Small intestine (tissue), 7 donors: ENCODE data around the gene FAM117A. TPM values are rescaled to one million over a fixed set of nuclear protein-coding genes. Genes with fewer than 3 reads are reported as not detected.

ENCODE experiments used
- DNase-seq, 2 donors: peaks; one replicate each; pipeline versions ENCODE4 v3.0.0 to v3.0.0-alpha.2; 2013
- FAIRE-seq: peaks from 2 replicates; lab custom pipeline; 2012; peaks lifted over from hg19 to GRCh38; lab: Jason Lieb, UNC
- H3K27ac ChIP-seq, 3 donors: one replicate each; pipeline ENCODE4 v1.5.1; 2013; ENCODE audit warnings: low read length in 2 of 3, mild to moderate bottlenecking in 2 of 3, control low read depth in 1 of 3, inconsistent platforms in 1 of 3, low read depth in 1 of 3, moderate library complexity in 1 of 3
- H3K27me3 ChIP-seq, 3 donors: one replicate each; pipeline ENCODE4 v1.6.1; 2013; ENCODE audit warnings: low read length in 3 of 3, inconsistent platforms in 1 of 3; ENCODE audit not compliant: control insufficient read depth in 3 of 3, insufficient read depth in 3 of 3
- H3K36me3 ChIP-seq, 3 donors: one replicate each; pipeline ENCODE4 v1.6.1; 2013; ENCODE audit warnings: low read length in 3 of 3, inconsistent platforms in 1 of 3, low read depth in 1 of 3, mild to moderate bottlenecking in 1 of 3, moderate library complexity in 1 of 3; ENCODE audit not compliant: control insufficient read depth in 3 of 3, insufficient read depth in 2 of 3
- H3K4me1 ChIP-seq, 3 donors: one replicate each; pipeline ENCODE4 v1.6.1; 2013; ENCODE audit warnings: low read length in 2 of 3, inconsistent platforms in 1 of 3, low read depth in 1 of 3, mild to moderate bottlenecking in 1 of 3, moderate library complexity in 1 of 3; ENCODE audit not compliant: control insufficient read depth in 3 of 3, insufficient read depth in 2 of 3
- H3K4me3 ChIP-seq, 3 donors: one replicate each; pipeline ENCODE4 v1.5.1; 2013; ENCODE audit warnings: low read length in 3 of 3, control low read depth in 1 of 3, inconsistent platforms in 1 of 3, low read depth in 1 of 3, mild to moderate bottlenecking in 1 of 3, moderate library complexity in 1 of 3
- H3K9me3 ChIP-seq, 2 donors: one replicate each; pipeline ENCODE4 v1.6.1; 2013; ENCODE audit warnings: low read depth in 1 of 2, low read length in 1 of 2; ENCODE audit not compliant: control insufficient read depth in 2 of 2, insufficient read depth in 1 of 2
- WGBS, 3 donors: extraction: QIAGEN DNeasy Blood & Tissue Kit; methylation state at CpG; one replicate each; pipeline ENCODE4 v1.1.7; 2013; 5-methylcytosine and 5-hydroxymethylcytosine counted together
- polyA plus RNA-seq, 4 donors: library from polyadenylated mRNA; stranded (reverse) in 3 of 4; unstranded in 1 of 4; fragments of 200-250 nt in 3 of 4; fragments of 120-200 nt in 1 of 4; gene quantifications; one replicate each; pipeline versions ENCODE4 v1.2.1 to v1.2.3, GENCODE V29; 2013
- donor health status: healthy with polysubstance abuse.
- donor health status: control.
- donor health status: control.
- donor health status: Bipolar disorder and iron deficiency.
- donor health status: healthy.

The FAM117A gene
- polyA plus RNA-seq, 4 donors: 2.9 to 9.4 (median 7.2) TPM

GRCh38 chr17:49788478-49789242 lies 24.7 kb upstream of the FAM117A start, which contains the start of gene KAT7:
KAT7 (plus strand) TSS chr17:49788681; CDS start chr17:49788835, 154 bp downstream.
- 0% methylated on average over 57 to 59 of the region's 59 CpGs for WGBS, 3 donors
- Histone ChIP-seq H3K36me3 (peaks cover 0 to 12% (median 11%) of the 10 kb centered on the region in 3 donors), H3K4me3 (peak within 1 kb of the TSS; percentile 92 to 100 (median 94)), H3K27me3 (no peaks in the 10 kb centered on the region), H3K4me1 (peaks cover 0 to 18% (median 12%) of the 10 kb centered on the region in 3 donors), H3K27ac (peak within 1 kb of the TSS; percentile 96 to 100 (median 100)), H3K9me3 (no peaks in the 10 kb centered on the region)
- FAIRE-seq: peak; percentile 44
- peak; percentile 99 to 100 for DNase-seq

GRCh38 chr17:49787884-49788477 lies 24.1 kb upstream of the FAM117A start:
- Histone ChIP-seq H3K27me3 (no peaks in the 10 kb centered on the region), H3K36me3 (peaks cover 0 to 8% (median 8%) of the 10 kb centered on the region in 3 donors), H3K4me3 (peak overlapping the region; percentile 32 to 100 (median 92)), H3K27ac (peak overlapping the region; percentile 45 to 100 (median 100)), H3K4me1 (peaks cover 0 to 18% (median 12%) of the 10 kb centered on the region in 3 donors), H3K9me3 (no peaks in the 10 kb centered on the region)
- no peak for DNase-seq
- FAIRE-seq: no peak
- 1 to 8% (median 7%) methylated on average over 17 of the region's 17 CpGs for WGBS, 3 donors

GRCh38 chr17:49784636-49785035 lies 20.7 kb upstream of the FAM117A start:
- no peaks in the 10 kb centered on the region for H3K27me3 ChIP-seq
- 70 to 82% (median 77%) methylated on average over 1 of the region's 1 CpG for WGBS, 3 donors
- DNase-seq (no peak), FAIRE-seq (no peak)
- H3K36me3 ChIP-seq: no peaks in the 10 kb centered on the region
- no peaks in the 10 kb centered on the region for H3K9me3 ChIP-seq
- peaks cover 0 to 9% (median 9%) of the 10 kb centered on the region in 3 donors for H3K4me1 ChIP-seq
- no peak overlapping the region for H3K27ac ChIP-seq
- H3K4me3 ChIP-seq: no peak overlapping the region

- H3K27ac ChIP-seq: peak overlapping the region in 1 of 3 donors; percentile 18
- peaks cover 0 to 6% (median 6%) of the 10 kb centered on the region in 3 donors for H3K4me1 ChIP-seq
- DNase-seq (no peak), FAIRE-seq (no peak)
- no peaks in the 10 kb centered on the region for H3K36me3 ChIP-seq
- no peaks in the 10 kb centered on the region for H3K27me3 ChIP-seq
- no peaks in the 10 kb centered on the region for H3K9me3 ChIP-seq
- no peak overlapping the region for H3K4me3 ChIP-seq
These were observed 19.9 kb upstream of the FAM117A start for GRCh38 chr17:49783791-49784190.

GRCh38 chr17:49783071-49783715 lies 19.3 kb upstream of the FAM117A start:
- H3K27me3 ChIP-seq: no peaks in the 10 kb centered on the region
- no peak for DNase-seq
- peaks cover 0 to 6% (median 6%) of the 10 kb centered on the region in 3 donors for H3K4me1 ChIP-seq
- no peaks in the 10 kb centered on the region for H3K36me3 ChIP-seq
- H3K9me3 ChIP-seq: no peaks in the 10 kb centered on the region
- peak overlapping the region in 1 of 3 donors; percentile 27 for H3K27ac ChIP-seq
- FAIRE-seq: no peak
- 48 to 74% (median 71%) methylated on average over 3 of the region's 3 CpGs for WGBS, 3 donors
- H3K4me3 ChIP-seq: no peak overlapping the region

- 15 to 21% (median 16%) methylated on average over 2 of the region's 2 CpGs for WGBS, 3 donors
- Histone ChIP-seq H3K27ac (no peak overlapping the region), H3K9me3 (no peaks in the 10 kb centered on the region), H3K4me1 (no peaks in the 10 kb centered on the region), H3K4me3 (no peak overlapping the region), H3K27me3 (no peaks in the 10 kb centered on the region), H3K36me3 (no peaks in the 10 kb centered on the region)
- FAIRE-seq (no peak), DNase-seq (peak; percentile 52 to 53)
These were observed 15.9 kb upstream of the FAM117A start for GRCh38 chr17:49779739-49780231.

- Histone ChIP-seq H3K27ac (no peak overlapping the region), H3K36me3 (no peaks in the 10 kb centered on the region), H3K4me3 (no peak overlapping the region), H3K9me3 (no peaks in the 10 kb centered on the region), H3K27me3 (no peaks in the 10 kb centered on the region), H3K4me1 (no peaks in the 10 kb centered on the region)
- whole genome bisulfite sequencing, 3 donors: 85 to 94% (median 91%) methylated on average over 2 of the region's 2 CpGs
- no peak for DNase-seq
- no peak for FAIRE-seq
These were observed 15.3 kb upstream of the FAM117A start for GRCh38 chr17:49779156-49779738.

GRCh38 chr17:49777563-49777962 lies 13.6 kb upstream of the FAM117A start:
- H3K9me3 ChIP-seq: no peaks in the 10 kb centered on the region
- no peaks in the 10 kb centered on the region for H3K4me1 ChIP-seq
- FAIRE-seq: no peak
- WGBS, 3 donors: 70 to 77% (median 72%) methylated on average over 2 of the region's 2 CpGs
- no peak overlapping the region for H3K4me3 ChIP-seq
- no peaks in the 10 kb centered on the region for H3K36me3 ChIP-seq
- H3K27me3 ChIP-seq: no peaks in the 10 kb centered on the region
- no peak overlapping the region for H3K27ac ChIP-seq
- no peak for DNase-seq
